Measurements from ENCODE around the gene CDH16.

DNA sequence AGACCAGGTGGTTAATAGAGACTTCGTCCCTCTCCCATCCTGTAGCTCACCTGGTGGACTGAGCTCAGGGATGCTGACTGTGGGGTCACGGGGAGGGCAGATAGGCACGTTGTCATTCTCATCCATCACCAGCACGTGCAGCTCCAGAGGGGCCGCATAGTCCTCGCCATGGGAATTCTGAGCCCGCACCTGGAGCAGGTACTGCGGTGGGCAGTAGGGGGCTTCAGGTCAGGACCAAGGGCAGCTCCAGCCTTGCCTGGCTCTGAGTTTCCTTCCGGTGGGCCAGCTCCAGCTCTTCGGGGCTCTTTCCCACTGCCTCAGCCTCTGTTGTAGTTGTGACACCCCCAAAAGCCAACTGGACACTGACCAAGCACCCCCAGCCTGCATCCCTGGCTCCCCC, 5.6 kb downstream of the CDH16 start:
- TF ChIP-seq, protein P1, sequence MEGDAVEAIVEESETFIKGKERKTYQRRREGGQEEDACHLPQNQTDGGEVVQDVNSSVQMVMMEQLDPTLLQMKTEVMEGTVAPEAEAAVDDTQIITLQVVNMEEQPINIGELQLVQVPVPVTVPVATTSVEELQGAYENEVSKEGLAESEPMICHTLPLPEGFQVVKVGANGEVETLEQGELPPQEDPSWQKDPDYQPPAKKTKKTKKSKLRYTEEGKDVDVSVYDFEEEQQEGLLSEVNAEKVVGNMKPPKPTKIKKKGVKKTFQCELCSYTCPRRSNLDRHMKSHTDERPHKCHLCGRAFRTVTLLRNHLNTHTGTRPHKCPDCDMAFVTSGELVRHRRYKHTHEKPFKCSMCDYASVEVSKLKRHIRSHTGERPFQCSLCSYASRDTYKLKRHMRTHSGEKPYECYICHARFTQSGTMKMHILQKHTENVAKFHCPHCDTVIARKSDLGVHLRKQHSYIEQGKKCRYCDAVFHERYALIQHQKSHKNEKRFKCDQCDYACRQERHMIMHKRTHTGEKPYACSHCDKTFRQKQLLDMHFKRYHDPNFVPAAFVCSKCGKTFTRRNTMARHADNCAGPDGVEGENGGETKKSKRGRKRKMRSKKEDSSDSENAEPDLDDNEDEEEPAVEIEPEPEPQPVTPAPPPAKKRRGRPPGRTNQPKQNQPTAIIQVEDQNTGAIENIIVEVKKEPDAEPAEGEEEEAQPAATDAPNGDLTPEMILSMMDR (IDR thresholded peaks at IDR 0.05), result no peak
- TF ChIP-seq EZH2 (IDR thresholded peaks at IDR 0.05) (no peak), EZH2phosphoT487 (IDR thresholded peaks at IDR 0.05) (no peak)
